ENCODE data around the gene DSCAM.

DNA sequence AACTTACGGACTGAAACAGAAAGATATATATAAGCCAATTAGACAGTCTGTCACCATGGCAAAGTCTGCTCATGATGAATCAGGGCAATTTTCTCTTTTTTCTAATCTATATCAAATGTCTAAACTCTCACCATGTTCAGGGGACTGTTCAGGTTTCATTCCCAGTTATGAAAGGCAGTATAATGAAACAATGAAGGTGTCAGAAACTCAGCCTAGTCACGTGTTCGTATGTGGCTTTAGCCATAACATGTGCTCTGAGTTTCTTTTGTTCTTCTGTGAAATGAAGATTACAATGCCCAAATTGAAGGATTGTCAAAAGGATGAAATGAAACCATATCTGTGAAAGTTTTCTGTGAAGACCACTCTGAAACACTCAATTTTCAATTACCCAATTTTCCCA, 392.9 kb downstream of the DSCAM start:
- TF ChIP-seq, protein P1, sequence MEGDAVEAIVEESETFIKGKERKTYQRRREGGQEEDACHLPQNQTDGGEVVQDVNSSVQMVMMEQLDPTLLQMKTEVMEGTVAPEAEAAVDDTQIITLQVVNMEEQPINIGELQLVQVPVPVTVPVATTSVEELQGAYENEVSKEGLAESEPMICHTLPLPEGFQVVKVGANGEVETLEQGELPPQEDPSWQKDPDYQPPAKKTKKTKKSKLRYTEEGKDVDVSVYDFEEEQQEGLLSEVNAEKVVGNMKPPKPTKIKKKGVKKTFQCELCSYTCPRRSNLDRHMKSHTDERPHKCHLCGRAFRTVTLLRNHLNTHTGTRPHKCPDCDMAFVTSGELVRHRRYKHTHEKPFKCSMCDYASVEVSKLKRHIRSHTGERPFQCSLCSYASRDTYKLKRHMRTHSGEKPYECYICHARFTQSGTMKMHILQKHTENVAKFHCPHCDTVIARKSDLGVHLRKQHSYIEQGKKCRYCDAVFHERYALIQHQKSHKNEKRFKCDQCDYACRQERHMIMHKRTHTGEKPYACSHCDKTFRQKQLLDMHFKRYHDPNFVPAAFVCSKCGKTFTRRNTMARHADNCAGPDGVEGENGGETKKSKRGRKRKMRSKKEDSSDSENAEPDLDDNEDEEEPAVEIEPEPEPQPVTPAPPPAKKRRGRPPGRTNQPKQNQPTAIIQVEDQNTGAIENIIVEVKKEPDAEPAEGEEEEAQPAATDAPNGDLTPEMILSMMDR (IDR thresholded peaks at IDR 0.05): no peak
- TF ChIP-seq POLR2A (IDR thresholded peaks at IDR 0.05): no peak
